ENCODE measurements around the gene RPS6KA3. TPM values are rescaled to one million over a fixed set of nuclear protein-coding genes. Genes with fewer than 3 reads are reported as not detected.

RPS6KA3 gene
- total RNA-seq, 1 donor from 2014 or later, result 26.6 TPM

- TF ChIP-seq CTCF (IDR thresholded peaks at IDR 0.05; ENCODE audit: insufficient read depth, low read length, poor library complexity, severe bottlenecking), result no peak
- no peaks in the 10 kb centered on the region for H3K27me3 ChIP-seq (ENCODE audit: control insufficient read depth, insufficient read depth, low read length)
- DNase-seq (ENCODE audit: low read depth), result no peak
- H3K4me3 ChIP-seq (ENCODE audit: low read depth, low read length), result no peak overlapping the region
- H3K36me3 ChIP-seq (ENCODE audit: control insufficient read depth, insufficient read depth, low read length), result no peaks in the 10 kb centered on the region
Observed at GRCh38 chrX:20235755-20236154, 31.0 kb downstream of the RPS6KA3 start.

- no peak for TF ChIP-seq CTCF (IDR thresholded peaks at IDR 0.05; ENCODE audit: insufficient read depth, low read length, poor library complexity, severe bottlenecking)
- Histone ChIP-seq H3K36me3 (ENCODE audit: control insufficient read depth, insufficient read depth, low read length) (no peaks in the 10 kb centered on the region), H3K4me3 (ENCODE audit: low read depth, low read length) (no peak overlapping the region), H3K27me3 (ENCODE audit: control insufficient read depth, insufficient read depth, low read length) (no peaks in the 10 kb centered on the region)
- DNase-seq (ENCODE audit: low read depth), result no peak
Observed at GRCh38 chrX:20233336-20233735, 33.4 kb downstream of the RPS6KA3 start.

GRCh38 chrX:20231598-20231997, 35.1 kb downstream of the RPS6KA3 start:
- DNase-seq (ENCODE audit: low read depth), result no peak
- no peaks in the 10 kb centered on the region for H3K36me3 ChIP-seq (ENCODE audit: control insufficient read depth, insufficient read depth, low read length)
- no peaks in the 10 kb centered on the region for H3K27me3 ChIP-seq (ENCODE audit: control insufficient read depth, insufficient read depth, low read length)
- no peak for TF ChIP-seq CTCF (IDR thresholded peaks at IDR 0.05; ENCODE audit: insufficient read depth, low read length, poor library complexity, severe bottlenecking)
- H3K4me3 ChIP-seq (ENCODE audit: low read depth, low read length), result no peak overlapping the region

- H3K36me3 ChIP-seq (ENCODE audit: control insufficient read depth, insufficient read depth, low read length), result no peaks in the 10 kb centered on the region
- no peaks in the 10 kb centered on the region for H3K27me3 ChIP-seq (ENCODE audit: control insufficient read depth, insufficient read depth, low read length)
- TF ChIP-seq CTCF (IDR thresholded peaks at IDR 0.05; ENCODE audit: insufficient read depth, low read length, poor library complexity, severe bottlenecking), result no peak
- no peak overlapping the region for H3K4me3 ChIP-seq (ENCODE audit: low read depth, low read length)
- no peak for DNase-seq (ENCODE audit: low read depth)
Observed at GRCh38 chrX:20230406-20230805, 36.3 kb downstream of the RPS6KA3 start.

GRCh38 chrX:20229155-20229554, 37.6 kb downstream of the RPS6KA3 start:
- H3K4me3 ChIP-seq (ENCODE audit: low read depth, low read length), result no peak overlapping the region
- no peaks in the 10 kb centered on the region for H3K27me3 ChIP-seq (ENCODE audit: control insufficient read depth, insufficient read depth, low read length)
- no peak for DNase-seq (ENCODE audit: low read depth)
- no peak for TF ChIP-seq CTCF (IDR thresholded peaks at IDR 0.05; ENCODE audit: insufficient read depth, low read length, poor library complexity, severe bottlenecking)
- no peaks in the 10 kb centered on the region for H3K36me3 ChIP-seq (ENCODE audit: control insufficient read depth, insufficient read depth, low read length)

GRCh38 chrX:20228245-20228644, 38.5 kb downstream of the RPS6KA3 start:
- no peak for DNase-seq (ENCODE audit: low read depth)
- no peaks in the 10 kb centered on the region for H3K36me3 ChIP-seq (ENCODE audit: control insufficient read depth, insufficient read depth, low read length)
- no peak overlapping the region for H3K4me3 ChIP-seq (ENCODE audit: low read depth, low read length)
- H3K27me3 ChIP-seq (ENCODE audit: control insufficient read depth, insufficient read depth, low read length), result no peaks in the 10 kb centered on the region
- no peak for TF ChIP-seq CTCF (IDR thresholded peaks at IDR 0.05; ENCODE audit: insufficient read depth, low read length, poor library complexity, severe bottlenecking)
